Spleen (tissue), 7 donors: ENCODE results near the gene RPN1.

Experiments used
- CTCF ChIP-seq, 11 experiments: fragments of 200-600 bp in 7 of 11; fragments of 450-650 bp in 4 of 11; sonication (generic) in 4 of 11; IDR thresholded peaks in 8 of 11; conservative IDR thresholded peaks in 3 of 11; 1 replicate in 7 of 11; 2 replicates in 4 of 11; pipeline versions ENCODE4 v1.4.0 to v1.8.0; 2016 to 2021; ENCODE audit warnings: antibody characterized with exemption in 11 of 11, inconsistent platforms in 4 of 11, mild to moderate bottlenecking in 1 of 11
- POLR2A ChIP-seq, 3 donors: fragments of 450-650 bp; IDR thresholded peaks; one replicate each; pipeline ENCODE4 v1.5.1; 2017; ENCODE audit warnings: antibody characterized with exemption in 3 of 3, mild to moderate bottlenecking in 1 of 3
- donor health status: DM: no; HTN: no; CAD: no; lungs with moderate emphysema.
- donor health status: DM: no; HTN: no; CAD: no.
- donor health status: DM: no; HTN: no; CAD: no.

- TF ChIP-seq CTCF (IDR thresholded peaks at IDR 0.05 in 8 of 11, conservative IDR thresholded peaks at IDR 0.05 in 3 of 11): no peak
- no peak for TF ChIP-seq POLR2A (IDR thresholded peaks at IDR 0.05)
Observed at GRCh38 chr3:128648402-128648801, 2.2 kb downstream of the RPN1 start.
